NCI-H748 (cell line): ENCODE measurements around the gene PRKCA.
"Not testable (repeated sequence)": the region's sequence is repeated elsewhere in the genome, so short reads cannot be mapped to it uniquely, and the experiment has no call there.

Experiments used
- DNase-seq: peaks from one replicate; lab custom pipeline; 2025; ENCODE audit not compliant: unreplicated experiment; lab: John Stamatoyannopoulos, UW

PRKCA gene

DNA sequence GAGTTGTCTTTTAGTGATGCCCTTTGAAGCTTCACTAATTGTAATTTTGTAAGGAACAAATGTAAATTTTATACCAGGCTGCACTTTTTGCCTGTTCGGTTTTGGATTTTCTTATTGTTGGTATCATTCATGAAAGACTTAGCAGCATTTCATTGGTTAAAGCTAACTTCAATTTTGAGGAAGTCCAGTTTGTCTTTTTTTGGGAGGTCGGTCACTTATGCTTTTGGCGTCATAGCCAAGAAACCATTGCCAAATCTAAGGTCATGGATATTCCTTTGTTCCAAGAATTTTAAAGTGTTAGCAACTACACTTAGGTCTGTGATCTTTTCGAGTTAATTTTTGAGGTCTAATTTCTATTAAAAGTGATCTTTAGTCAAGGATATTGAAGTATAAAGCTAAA is 77.1 kb downstream of the PRKCA start:
- DNase-seq, result no peak

DNA sequence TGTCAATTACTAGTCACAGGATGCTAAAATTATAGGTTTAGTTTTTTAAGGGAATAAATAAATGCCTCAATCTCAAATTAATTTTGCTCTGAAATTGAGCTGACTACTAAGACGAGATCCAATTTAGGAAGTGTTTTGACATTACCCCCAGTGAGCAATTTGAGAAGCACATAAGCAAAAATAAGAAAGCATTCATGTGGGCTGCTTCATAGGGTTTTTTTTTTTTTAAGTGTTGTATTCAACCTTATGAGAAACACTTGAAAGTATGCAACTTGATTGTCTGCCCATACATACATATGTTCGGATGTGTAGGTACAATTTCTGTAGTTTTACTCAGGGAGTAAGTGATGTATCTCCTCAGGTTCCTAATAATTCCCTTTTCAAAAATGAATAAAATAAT is 77.6 kb downstream of the PRKCA start:
- DNase-seq, result no peak

DNA sequence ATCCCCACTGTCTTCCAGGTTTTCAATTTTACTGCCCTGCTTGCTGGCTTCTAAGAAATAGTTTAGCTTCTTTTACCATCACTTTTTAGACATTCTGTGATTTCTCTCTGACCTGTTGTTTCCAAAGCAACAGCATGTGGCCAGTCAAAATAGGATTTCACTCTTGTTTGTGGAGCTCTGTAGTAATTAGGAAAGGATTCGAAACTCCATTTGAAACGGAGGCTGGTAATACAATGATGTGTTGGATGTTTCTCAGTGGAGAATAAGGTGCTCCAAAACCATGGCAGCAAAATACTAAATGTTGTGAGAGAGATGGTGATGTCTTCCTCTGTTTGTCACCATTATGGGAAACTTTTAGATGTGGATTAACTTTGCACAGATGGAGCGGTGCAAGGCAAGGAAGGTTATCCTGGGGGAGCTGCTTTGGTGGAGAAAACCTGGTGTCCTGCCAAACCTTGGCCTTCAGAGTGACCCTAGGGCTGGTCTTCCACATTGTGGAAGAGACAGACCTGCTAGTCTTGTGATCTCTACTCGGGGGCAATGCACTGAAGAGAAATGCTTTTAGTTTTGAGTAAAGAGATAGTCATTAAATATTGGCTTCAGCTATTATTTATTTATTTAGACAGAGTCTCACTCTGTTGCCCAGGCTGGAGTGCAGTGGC is 79.4 kb downstream of the PRKCA start:
- no peak for DNase-seq

DNA sequence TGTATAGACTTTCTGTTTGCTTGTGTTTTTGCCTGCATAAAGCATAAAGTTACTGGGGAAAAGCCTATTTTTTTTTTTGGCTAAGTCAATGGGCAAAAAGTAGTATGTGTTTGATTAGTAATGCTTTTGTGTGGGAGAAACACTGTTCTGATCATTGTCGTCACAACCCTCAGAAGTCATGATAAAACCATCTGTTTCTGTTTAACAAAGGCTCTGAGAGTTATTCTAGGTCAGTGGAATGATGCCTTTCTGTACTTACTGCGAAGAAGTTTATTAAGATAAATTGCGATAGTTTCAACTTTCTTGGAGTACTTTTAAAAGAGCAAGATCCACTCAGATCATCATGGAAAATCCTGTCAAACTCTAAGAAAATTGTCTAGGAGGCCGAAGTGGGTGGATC is 80.9 kb downstream of the PRKCA start:
- DNase-seq, result no peak

DNA sequence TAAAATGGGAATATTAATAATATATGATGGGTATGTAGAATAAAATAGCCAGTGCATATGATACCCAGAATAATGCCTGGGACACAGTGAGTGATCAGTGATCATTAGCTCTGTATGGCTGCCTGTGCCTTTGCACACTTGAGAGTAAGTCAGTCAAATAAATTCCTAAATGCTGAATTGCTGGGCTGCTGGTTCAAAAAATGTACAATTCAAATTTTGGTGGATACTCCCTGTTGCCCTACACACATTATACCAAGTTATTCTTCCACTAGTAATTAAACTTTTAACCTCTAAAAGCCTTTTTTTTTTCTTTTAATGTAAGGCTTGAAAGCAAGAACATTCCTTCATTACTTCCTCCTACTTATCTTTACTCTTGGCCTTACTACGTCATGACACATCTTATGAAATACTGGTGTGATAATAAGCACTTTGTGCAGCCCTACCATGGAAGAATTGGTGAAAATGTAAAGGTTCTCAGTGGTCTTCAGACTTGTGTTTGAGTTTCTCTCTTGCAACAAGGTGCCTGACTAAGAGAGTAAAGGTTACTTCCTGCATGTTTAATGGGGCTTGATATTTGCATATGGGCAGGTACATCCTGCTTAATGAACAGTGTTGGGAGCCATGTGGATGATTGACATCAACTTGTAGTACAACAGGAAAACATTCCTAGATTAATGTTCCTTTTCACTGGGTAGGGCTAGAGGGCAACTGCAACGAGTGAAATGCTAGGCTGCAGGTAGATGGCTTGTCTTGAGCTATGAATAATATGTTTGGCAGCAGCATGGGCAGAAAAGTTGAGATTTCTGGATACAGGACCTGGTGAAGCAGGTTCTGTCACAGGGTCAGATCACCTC is 84.3 kb downstream of the PRKCA start:
- DNase-seq, result no peak

DNA sequence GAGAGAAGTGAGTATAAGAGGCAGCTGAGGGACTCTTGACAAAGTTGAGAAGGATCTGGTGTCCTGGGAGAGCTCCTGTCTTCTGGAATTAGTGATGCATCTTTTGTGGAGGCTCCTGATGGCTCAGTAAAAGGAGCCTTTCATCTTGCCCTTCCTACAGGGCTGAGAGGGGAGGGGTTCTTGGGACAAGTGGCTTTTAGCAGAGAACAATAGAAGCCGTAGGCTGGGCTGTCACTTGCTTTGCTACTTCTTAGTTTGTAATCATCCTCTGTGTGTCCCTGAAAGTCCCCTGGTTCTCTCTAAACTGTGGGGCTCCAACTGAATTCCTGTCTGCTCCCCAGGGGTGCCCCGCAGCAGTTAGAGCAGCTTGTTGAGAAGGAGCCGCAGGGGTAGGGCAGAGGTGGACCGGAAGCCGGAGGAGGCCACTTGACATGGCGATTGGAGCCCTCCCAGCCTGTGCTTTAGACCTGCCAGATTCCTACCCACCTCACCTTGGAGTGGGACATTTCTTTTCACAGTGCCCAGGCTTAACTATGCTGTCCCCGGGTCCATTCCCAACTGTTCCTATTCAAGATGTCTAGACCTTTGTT is 85.1 kb downstream of the PRKCA start:
- no peak for DNase-seq

DNA sequence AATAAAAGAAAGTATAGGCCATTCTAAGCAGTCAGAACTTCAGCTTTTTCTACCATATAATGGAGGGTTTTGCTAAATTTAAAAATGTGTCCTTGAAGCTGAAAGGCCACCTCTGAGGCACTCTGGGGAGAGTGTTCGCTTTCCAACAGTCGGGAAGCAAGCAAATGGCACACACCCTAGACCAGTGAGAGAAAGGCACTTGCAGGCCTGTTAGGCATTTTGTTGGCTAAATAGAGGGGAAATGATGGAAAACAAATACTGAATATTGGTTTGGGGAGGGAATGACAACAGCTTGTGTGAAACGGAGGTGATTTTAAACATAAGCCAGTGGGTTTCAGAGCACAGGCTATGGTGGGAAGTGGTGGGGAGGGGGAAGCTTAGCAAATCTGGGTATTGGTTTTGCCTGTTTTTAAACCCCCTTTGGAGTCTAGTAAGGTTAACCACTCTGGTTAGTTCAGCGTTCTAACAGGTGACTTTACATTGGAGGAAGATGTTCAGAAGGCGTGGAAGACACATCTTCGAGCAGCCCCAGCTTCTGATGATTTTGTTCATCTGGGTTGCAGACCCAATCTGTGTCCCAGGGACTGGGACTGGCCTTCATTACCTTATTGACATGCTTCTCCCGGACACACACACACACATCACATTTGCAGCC is 90.5 kb downstream of the PRKCA start:
- no peak for DNase-seq

DNA sequence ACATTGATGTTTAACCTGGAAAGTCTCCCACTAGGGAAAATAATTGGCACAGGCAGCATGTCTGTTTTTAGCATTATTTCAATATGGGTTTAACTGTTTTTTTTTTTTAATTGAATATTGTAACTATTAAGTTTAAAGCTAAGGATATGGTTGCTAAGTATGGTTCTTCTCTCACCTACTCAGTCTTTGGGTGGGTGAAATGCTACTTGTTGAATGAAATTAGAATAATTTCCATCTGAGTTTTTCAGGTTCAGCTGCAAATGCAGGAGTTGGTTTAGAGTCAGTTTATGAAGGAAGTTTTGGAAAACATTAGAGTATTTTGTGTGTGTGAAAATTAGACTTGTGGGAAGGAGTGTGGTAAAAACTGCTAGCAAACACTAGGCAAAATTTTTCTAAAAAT is 93.5 kb downstream of the PRKCA start:
- no peak for DNase-seq

DNA sequence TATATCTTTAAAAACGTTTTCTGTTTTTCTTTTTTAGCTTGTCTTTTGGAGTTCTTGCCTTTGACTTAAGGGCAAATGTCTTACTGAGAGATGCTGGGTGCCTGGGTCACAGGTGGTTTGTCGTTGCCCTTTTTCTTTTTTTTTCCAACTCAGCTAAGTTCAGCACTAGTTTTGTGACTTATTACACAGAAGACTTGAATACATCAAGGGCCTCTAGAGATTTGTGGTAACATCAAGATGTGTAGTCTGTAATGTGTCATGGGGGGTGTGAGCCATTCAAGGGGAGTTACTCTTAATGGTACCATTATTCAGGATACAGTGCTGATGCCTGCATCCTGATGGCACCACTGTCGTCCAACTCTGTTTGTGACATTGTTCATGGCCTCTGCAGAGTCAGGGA is 95.1 kb downstream of the PRKCA start:
- DNase-seq, result no peak

DNA sequence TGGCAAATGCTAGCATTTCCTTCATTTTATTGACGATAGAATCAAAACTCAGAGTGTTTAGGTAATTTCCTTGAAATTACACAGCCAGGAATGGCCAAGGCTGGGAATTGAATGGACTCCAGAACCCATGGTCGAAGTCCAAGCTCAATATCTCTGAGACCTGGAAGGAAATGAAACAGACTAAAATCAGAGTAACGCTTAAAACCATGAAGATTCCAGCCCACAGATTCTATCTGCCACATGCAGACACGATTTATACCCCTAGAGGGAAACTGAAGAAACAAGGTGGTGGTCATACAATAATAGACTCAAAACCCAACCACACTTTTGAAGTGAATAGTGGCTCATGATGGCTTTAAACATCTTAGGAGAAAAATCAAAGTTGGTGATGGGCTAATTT is 95.6 kb downstream of the PRKCA start:
- DNase-seq, result no peak

DNA sequence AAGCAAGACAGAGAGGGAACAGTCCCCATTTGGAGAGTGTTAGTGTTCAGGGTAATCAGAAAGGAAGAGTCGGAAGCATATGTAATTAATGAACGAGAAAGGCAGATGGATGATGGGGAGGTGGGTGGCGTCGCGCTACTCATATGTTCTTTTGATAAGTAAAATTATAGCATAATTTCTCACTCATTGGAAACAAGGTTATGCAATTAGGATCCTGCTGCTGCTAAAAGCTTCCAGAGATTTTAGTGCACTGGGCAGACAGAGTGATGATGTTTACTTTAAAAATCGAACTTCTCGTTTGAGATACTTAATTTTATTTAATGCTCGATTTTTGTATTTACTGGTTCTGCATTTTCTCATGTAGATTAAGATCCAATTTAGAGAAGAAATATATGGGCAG is 96.2 kb downstream of the PRKCA start:
- peak; percentile 8 for DNase-seq

DNA sequence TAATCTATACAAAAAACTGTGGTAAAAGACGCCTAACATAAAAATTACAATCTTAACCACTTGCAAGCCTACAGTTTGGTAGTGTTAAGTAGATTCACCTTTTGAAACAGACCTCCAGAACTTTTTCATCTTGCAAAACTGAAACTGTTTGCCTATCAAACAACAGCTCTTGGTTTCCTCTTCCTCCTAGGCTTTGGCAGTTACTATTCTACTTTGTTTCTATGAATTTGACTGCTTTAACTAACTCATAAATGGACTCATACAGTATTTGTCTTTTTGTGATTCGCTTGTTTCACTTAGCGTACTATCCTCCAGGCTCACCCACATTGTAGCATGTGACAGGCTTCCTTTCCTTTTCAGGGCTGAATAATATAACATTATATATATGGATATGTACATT is 97.0 kb downstream of the PRKCA start:
- DNase-seq, result no peak

DNA sequence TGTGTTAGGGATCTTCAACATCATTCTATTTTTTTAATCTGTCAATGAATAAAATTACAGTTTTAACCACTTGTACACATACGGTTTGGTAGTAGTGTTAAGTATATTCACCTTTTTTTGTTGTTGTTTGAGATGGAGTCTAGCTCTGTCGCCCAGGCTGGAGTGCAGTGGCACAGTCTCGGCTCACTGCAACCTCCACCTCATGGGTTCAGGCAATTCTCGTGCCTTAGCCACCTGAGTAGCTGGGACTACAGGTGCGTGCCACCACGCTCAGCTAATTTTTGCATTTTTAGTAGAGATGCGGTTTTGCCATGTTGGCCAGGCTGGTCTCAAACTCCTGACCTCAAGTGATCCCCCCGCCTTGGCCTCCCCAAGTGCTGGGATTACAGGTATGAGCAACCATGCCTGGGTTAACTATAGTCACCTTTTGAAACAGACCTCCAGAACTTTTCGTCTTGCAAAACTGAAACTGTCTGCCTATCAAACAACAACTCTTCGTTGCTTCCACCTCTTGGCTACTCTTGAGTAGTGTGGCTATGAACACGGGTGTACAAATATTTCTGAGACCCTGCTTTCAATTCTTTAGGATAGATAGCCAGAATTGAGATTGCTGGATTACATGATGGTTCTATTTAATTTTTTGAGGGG is 97.8 kb downstream of the PRKCA start:
- DNase-seq, result not testable (repeated sequence)

DNA sequence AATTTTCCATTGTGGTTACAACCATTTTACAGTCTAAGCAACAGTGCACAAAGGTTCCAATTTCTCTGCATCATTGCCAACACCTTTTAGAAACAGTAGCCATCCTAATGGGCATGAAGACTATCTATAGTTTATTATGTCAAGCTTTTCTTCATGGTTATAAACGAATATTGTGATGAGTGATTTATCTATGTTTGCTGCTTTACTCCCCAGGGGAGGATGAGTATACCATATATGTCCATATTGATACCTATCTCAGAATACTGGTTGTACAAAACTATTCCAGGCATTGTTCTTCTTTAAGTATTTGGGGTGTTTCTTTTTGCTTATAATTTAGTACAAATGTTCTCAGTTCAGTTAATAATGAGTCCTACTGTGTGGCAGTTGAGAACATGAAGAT is 98.3 kb downstream of the PRKCA start:
- no peak for DNase-seq

DNA sequence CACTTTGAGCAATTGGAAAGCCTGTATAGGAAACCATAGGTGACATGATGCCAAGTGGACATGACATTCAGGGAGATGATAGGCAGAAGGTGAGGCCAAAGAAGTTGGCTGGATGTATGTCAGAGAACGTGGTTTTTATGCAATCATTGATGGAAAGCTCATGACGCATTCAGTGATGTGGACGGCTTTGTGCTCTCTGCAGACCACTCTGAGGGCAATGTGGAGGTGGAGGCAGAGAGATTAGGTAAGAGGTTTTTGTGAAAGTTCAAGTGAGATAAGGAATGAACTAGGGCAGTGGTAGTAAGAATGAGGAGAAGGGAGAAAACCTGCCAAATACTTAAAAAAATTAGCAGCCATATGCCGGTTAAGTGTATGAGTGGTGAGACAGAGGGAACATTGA is 99.0 kb downstream of the PRKCA start:
- no peak for DNase-seq

DNA sequence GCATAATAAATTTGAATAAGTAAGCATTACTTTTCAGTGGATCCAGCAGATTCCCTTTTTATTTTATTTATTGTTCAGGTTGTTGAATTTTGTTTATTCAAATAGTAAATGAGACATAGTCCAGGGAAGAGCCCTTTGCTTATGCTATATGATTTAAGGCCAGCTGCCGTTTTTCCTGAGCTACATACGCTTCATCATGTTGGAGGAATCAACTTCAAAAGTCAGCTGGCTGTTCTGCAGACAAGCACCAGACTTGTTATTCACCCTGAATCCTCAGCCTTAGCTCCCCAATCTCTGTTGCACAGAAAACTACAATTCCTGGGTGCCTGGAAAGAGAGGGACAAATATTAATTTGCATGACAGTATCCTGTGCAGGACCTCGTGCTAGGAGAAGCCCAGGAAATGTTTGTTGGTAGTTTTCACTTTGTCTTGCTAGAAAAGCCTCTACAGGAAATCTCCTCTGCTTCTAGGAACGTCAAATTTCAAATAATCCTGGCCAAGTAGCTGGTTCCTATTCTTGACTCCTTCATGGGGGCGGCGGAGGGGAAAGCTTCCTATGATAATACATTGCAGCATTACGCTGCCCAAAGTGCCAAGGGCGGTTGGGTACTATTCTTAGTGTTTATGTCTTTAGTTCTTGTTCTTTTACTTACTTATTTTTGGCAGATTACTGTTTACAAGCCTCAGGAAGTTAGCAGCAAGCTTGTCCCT is 101.6 kb downstream of the PRKCA start:
- no peak for DNase-seq

DNA sequence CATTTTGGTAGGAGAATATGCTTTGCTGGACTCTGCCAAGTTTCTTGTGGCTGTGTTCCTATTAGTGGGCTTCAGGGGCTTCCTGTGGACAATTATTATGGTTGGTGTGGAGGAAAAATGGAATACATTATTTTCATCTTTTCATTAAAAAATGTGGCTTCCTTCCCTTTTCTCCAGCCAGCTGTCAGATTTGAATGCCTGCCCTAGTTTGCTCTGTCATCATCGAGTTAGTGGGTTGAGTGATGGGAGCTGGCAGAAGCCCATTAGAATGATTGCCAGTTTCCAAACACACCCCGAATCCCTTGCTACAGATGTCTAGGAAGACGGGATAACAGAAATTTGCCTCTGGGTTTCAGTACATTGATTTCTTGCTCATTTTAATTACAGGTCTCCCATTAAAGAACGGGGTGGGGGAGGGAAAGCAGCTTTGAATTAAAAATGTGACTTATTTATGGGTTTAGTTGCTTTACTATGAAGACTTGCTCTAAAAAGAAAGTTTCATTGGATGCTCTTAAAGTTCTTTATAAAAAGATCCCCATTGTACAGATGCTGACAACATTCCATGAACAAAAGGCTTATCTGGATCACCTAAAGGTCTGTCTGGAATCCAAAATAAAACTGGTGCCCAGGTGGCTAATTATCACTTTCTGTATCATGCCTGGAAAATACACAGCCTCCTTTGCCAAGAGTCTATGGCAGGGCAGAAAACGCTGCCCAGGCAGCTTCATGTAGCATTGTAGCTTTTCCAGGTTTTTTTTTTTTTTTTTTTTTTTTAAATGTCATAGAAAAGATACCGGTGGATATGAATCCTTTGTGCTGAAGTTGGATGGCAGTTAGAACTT is 103.6 kb downstream of the PRKCA start:
- peak; percentile 11 for DNase-seq

DNA sequence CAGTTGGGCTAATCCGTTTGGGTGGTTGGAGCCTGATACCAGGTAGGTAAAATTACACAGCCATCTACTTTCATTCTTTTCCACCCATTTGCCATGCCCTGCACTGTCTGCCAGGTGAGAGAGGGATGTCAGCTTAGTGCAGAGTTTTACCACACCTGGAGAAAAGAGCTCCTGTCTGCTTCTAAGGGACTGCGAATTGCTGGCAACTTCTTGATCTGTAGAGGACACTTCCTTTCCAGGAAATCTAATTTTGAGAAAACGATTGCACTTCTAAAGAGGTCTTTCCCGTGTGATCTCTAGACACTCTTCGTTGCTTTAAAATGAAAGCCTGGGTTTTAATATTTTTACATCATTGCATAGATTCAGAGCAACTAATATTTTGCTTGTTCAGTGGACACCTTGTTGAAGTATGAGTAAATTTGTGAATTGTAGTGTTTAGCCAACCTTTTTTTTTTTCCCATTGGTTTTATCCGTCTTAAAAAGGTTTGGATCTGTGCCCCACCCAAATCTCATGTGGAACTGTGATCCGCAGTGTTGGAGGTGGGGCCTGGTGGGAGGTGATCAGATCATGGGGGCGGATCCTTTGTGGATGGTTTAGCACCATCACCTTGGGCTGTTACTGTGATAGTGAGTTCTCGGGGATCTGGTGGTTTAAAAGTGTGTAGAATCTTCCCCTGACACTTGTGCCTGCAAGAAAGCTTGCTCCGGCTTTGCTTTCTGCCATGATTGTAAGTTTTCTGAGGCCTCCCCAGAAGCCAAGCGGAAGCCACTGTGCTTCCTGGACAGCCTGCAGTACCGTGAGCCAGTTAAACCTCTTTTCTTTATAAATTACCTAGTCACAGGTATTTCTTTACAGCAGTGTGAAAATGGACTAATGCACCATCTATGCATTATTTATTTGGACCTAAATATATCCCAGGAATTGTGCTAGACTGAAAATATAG is 104.6 kb downstream of the PRKCA start:
- DNase-seq, result no peak

DNA sequence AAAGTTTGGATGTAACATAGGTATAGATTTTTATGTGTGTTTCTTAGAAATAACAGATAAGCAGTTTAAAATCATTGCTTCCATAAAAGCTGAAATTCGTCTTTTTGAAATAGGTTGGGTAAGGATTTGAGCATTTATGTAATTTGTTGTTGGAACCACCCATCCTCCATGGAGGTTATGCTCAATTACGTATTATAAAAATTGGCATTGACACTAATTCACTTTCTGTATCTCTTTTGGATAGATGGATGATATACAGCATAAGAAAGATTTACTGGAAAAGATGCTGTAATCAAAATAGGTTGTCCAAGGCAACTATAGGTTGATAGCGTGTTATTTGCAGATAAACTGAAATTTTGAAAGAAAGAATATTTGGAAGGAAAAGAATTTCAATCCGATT is 105.5 kb downstream of the PRKCA start:
- DNase-seq, result no peak
